Stimulated activated CD4-positive, alpha-beta T cell treated with anti-CD3 and anti-CD28 coated beads, Interleukin-15, amount 100 ng/mL, for 24 hours (primary cell): Measurements from ENCODE around the gene ADGRL3.
"Not testable (repeated sequence)": the region's sequence is repeated elsewhere in the genome, so short reads cannot be mapped to it uniquely, and the experiment has no call there.

Source experiments
- DNase-seq: peaks from one replicate; pipeline ENCODE4 v3.0.0-alpha.2; 2020

The ADGRL3 gene

GRCh38 chr4:61509721-61510241 is 309.7 kb downstream of the ADGRL3 start:
- DNase-seq = not testable (repeated sequence)

- DNase-seq = no peak
Measured at GRCh38 chr4:61511716-61512488, 311.8 kb downstream of the ADGRL3 start.

GRCh38 chr4:61514991-61515390 is 314.9 kb downstream of the ADGRL3 start:
- DNase-seq = no peak

GRCh38 chr4:61517144-61517543 is 317.0 kb downstream of the ADGRL3 start:
- no peak for DNase-seq

- DNase-seq = no peak
Measured at GRCh38 chr4:61520166-61520565, 320.0 kb downstream of the ADGRL3 start.

- DNase-seq = no peak
Measured at GRCh38 chr4:61520681-61521160, 320.6 kb downstream of the ADGRL3 start.

- DNase-seq = no peak
Measured at GRCh38 chr4:61521451-61521850, 321.3 kb downstream of the ADGRL3 start.

GRCh38 chr4:61522312-61522711 is 322.2 kb downstream of the ADGRL3 start:
- no peak for DNase-seq

- DNase-seq = no peak
Measured at GRCh38 chr4:61527888-61528287, 327.8 kb downstream of the ADGRL3 start.

- no peak for DNase-seq
Measured at GRCh38 chr4:61528595-61528994, 328.5 kb downstream of the ADGRL3 start.

- DNase-seq = no peak
Measured at GRCh38 chr4:61531188-61531587, 331.1 kb downstream of the ADGRL3 start.

GRCh38 chr4:61532336-61533000 is 332.3 kb downstream of the ADGRL3 start:
- no peak for DNase-seq

- DNase-seq = no peak
Measured at GRCh38 chr4:61533140-61533539, 333.0 kb downstream of the ADGRL3 start.

- DNase-seq = no peak
Measured at GRCh38 chr4:61540944-61541343, 340.8 kb downstream of the ADGRL3 start.

- DNase-seq = no peak
Measured at GRCh38 chr4:61541459-61541858, 341.3 kb downstream of the ADGRL3 start.

GRCh38 chr4:61543976-61544375 is 343.9 kb downstream of the ADGRL3 start:
- DNase-seq = no peak

- no peak for DNase-seq
Measured at GRCh38 chr4:61545902-61546480, 345.9 kb downstream of the ADGRL3 start.

- no peak for DNase-seq
Measured at GRCh38 chr4:61549336-61549735, 349.2 kb downstream of the ADGRL3 start.

- no peak for DNase-seq
Measured at GRCh38 chr4:61553557-61554125, 353.5 kb downstream of the ADGRL3 start.

- no peak for DNase-seq
Measured at GRCh38 chr4:61555789-61556188, 355.7 kb downstream of the ADGRL3 start.

GRCh38 chr4:61556277-61556676 is 356.2 kb downstream of the ADGRL3 start:
- no peak for DNase-seq

GRCh38 chr4:61559396-61559795 is 359.3 kb downstream of the ADGRL3 start:
- DNase-seq = no peak

GRCh38 chr4:61561028-61561427 is 360.9 kb downstream of the ADGRL3 start:
- no peak for DNase-seq
